SH-SY5Y (cell line): Measurements from ENCODE around the gene FBXL4.

Experiments
- GATA2 ChIP-seq: IDR thresholded peaks from 2 replicates; pipeline ENCODE4 v1.6.1; 2011; ENCODE audit warnings: mild to moderate bottlenecking, low read depth, low read length
- GATA3 ChIP-seq: IDR thresholded peaks from 2 replicates; pipeline ENCODE4 v1.6.1; 2011; ENCODE audit warnings: low read depth, mild to moderate bottlenecking, low read length, moderate library complexity

DNA sequence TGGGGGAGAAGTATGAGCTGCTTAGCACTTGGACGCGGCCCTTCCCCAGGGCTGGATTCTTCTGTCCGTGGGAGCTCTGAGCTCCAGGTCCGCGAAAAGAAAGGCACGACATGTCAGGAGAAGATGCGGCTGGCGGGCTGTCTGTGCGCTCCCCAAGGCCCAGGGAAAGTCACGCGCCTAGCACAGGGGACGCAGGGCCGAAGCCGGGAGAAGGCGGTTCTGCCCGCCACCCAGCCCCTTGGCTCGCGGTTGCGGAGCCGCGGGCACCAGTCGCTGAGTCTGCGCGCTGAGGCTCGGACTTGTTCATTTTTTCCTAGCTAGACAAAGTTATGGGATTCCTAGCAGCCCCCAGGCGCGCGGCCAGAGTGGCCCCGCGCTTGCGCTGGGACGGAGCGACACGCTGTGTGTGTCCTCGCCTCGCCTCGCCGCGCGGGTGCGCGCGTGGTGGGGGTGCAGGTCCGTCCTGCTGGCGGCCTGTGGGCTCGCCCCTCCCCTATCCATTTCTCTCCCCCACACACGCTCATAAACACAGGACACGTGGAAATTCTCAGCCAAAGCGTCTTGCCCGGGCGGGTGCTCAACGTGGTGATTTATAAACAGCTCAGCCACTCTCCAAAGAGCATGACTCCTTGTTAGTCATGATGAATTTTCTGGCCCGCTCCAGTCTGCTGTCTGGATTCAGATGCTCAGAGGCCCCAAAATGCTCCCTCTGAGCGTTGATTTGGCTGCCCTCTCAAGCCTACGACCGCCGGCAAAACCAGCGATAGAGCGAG lies 115.3 kb downstream of the FBXL4 start:
- TF ChIP-seq GATA2 (no peak), GATA3 (no peak)
